ENCODE results near the gene CHML.
A peak's percentile ranks its signal among the peaks of the same experiment; 100 is the strongest.

CHML gene

DNA sequence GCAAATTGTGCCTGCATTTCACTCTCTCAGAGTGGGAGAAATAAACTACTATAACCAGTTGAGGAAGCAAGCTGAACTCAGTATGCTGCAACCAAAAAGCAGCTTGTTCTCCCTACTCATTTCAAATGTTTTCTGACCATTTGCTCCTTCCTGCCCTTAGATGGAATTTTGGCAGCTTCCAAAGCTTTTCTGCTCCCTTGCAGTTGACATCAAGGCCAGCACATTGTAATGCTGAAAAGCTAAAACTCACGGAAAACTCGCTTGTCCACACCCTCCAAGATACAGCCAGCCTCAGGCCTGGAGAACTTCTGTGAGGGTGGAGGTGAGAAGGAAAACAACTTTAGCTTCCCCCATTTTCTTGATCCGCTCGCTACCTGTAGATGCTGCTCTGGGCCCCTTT is 5.0 kb upstream of the CHML start:
- H2AFZ ChIP-seq (ENCODE audit: low read length, unreplicated experiment): no peak overlapping the region
- peaks cover 13% of the 10 kb centered on the region for H3K4me1 ChIP-seq (ENCODE audit: control insufficient read depth, insufficient read depth, low read length, unreplicated experiment)
- H3K27me3 ChIP-seq (ENCODE audit: insufficient read depth, low read length): no peaks in the 10 kb centered on the region
- H3K27ac ChIP-seq (ENCODE audit: low read depth, low read length): no peak overlapping the region
- H3K79me2 ChIP-seq (ENCODE audit: control insufficient read depth, insufficient read depth, low read length, unreplicated experiment): no peaks in the 10 kb centered on the region
- no peaks in the 10 kb centered on the region for H3K36me3 ChIP-seq (ENCODE audit: insufficient read depth, low read length)
- H3K4me3 ChIP-seq (ENCODE audit: low read depth, low read length): no peak overlapping the region

DNA sequence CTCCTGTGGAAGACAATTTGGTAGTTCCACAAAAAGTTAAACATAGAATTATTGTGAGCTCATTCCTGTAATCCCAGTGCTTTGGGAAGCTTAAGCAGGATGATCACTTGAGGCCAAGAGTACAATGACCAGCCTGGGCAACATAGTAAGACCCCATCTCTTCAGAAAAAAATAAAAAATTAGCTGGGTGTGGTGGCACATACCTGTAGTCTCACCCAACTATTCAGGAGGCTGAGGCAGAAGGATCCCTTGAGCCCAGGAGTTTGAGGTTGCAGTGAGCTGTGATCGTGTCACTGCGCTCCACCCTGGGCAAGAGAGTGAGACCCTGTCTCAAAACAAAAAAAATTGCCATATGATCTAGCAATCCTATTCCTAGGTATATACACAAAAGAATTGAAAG is 4.1 kb upstream of the CHML start:
- no peaks in the 10 kb centered on the region for H3K36me3 ChIP-seq (ENCODE audit: insufficient read depth, low read length)
- H2AFZ ChIP-seq (ENCODE audit: low read length, unreplicated experiment): no peak overlapping the region
- no peak overlapping the region for H3K4me3 ChIP-seq (ENCODE audit: low read depth, low read length)
- peaks cover 13% of the 10 kb centered on the region for H3K4me1 ChIP-seq (ENCODE audit: control insufficient read depth, insufficient read depth, low read length, unreplicated experiment)
- H3K27ac ChIP-seq (ENCODE audit: low read depth, low read length): no peak overlapping the region
- no peaks in the 10 kb centered on the region for H3K27me3 ChIP-seq (ENCODE audit: insufficient read depth, low read length)
- peaks cover 2% of the 10 kb centered on the region for H3K79me2 ChIP-seq (ENCODE audit: control insufficient read depth, insufficient read depth, low read length, unreplicated experiment)

DNA sequence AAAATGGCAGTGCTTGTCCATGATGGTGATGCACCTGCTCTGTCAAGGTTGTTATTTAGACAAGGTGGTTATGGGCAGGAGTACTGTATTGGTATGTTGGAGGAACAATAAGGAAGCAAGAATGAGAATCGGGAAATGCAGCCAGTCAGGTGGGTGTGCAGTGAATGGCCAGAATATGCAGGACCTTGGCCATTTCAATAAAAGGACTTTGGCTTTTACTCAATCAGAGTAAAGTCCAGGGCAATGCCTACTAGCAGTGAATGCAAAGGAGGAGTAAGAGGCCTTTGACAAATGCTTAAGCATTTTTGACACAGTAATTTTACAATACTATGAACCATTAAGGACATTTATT is 2.4 kb upstream of the CHML start:
- no peaks in the 10 kb centered on the region for H3K27me3 ChIP-seq (ENCODE audit: insufficient read depth, low read length)
- H3K36me3 ChIP-seq (ENCODE audit: insufficient read depth, low read length): no peaks in the 10 kb centered on the region
- peaks cover 19% of the 10 kb centered on the region for H3K79me2 ChIP-seq (ENCODE audit: control insufficient read depth, insufficient read depth, low read length, unreplicated experiment)
- H3K27ac ChIP-seq (ENCODE audit: low read depth, low read length): no peak overlapping the region
- no peak overlapping the region for H2AFZ ChIP-seq (ENCODE audit: low read length, unreplicated experiment)
- H3K4me3 ChIP-seq (ENCODE audit: low read depth, low read length): no peak overlapping the region
- H3K4me1 ChIP-seq (ENCODE audit: control insufficient read depth, insufficient read depth, low read length, unreplicated experiment): peaks cover 25% of the 10 kb centered on the region

DNA sequence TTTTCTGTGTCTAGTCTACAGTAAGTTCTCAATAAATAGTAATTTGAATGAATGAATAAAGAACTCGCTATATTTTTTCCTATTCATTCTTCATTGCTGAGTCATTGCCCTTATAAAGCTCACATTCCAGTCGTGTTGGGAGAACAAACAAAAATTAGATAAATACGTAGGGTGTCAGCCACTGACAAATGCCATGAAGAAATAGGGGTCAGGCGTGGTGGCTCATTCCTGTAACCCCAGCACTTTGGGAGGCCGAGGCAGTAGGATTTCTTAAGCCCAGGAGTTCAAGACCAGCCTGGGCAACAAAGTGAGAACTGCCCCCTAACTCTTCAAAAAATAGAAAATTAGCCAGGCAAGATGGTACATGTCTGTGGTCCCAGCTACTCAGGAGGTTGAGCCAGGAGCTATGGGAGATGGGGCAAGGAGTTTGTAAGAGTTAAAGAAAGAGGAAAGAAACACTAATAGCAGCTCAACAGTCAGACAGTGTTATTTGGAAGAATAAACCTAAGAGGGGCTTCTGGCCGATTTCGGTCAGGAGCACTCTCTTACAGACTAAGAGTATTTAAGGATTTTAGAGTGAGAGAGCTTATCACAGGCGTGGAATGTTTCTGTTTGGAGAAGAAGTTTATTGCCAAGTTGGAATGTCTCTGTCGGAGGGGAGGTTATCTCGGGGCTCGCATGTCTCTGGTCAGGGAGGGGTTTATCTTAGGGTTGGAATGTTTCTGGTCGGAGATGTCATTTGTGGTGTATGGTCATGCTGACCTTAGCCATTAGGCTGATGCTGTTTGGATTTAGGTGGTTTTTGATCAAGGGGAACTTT is 1.8 kb upstream of the CHML start:
- Histone ChIP-seq H3K36me3 (ENCODE audit: insufficient read depth, low read length) (no peaks in the 10 kb centered on the region), H3K79me2 (ENCODE audit: control insufficient read depth, insufficient read depth, low read length, unreplicated experiment) (peaks cover 25% of the 10 kb centered on the region), H2AFZ (ENCODE audit: low read length, unreplicated experiment) (no peak overlapping the region), H3K4me3 (ENCODE audit: low read depth, low read length) (no peak overlapping the region), H3K4me1 (ENCODE audit: control insufficient read depth, insufficient read depth, low read length, unreplicated experiment) (peaks cover 31% of the 10 kb centered on the region), H3K27me3 (ENCODE audit: insufficient read depth, low read length) (no peaks in the 10 kb centered on the region), H3K27ac (ENCODE audit: low read depth, low read length) (peak overlapping the region; percentile 75)

GRCh38 chr1:241640867-241641622 is 876 bp upstream of the CHML start:
- Histone ChIP-seq H2AFZ (ENCODE audit: low read length, unreplicated experiment) (peak overlapping the region; percentile 93), H3K79me2 (ENCODE audit: control insufficient read depth, insufficient read depth, low read length, unreplicated experiment) (peaks cover 34% of the 10 kb centered on the region), H3K4me1 (ENCODE audit: control insufficient read depth, insufficient read depth, low read length, unreplicated experiment) (peaks cover 34% of the 10 kb centered on the region), H3K4me3 (ENCODE audit: low read depth, low read length) (peak overlapping the region; percentile 98), H3K27ac (ENCODE audit: low read depth, low read length) (peak overlapping the region; percentile 75), H3K36me3 (ENCODE audit: insufficient read depth, low read length) (0 out of 2 replicates have a peak, but pooled peaks cover 4% of the 10 kb centered on the region), H3K27me3 (ENCODE audit: insufficient read depth, low read length) (no peaks in the 10 kb centered on the region)

DNA sequence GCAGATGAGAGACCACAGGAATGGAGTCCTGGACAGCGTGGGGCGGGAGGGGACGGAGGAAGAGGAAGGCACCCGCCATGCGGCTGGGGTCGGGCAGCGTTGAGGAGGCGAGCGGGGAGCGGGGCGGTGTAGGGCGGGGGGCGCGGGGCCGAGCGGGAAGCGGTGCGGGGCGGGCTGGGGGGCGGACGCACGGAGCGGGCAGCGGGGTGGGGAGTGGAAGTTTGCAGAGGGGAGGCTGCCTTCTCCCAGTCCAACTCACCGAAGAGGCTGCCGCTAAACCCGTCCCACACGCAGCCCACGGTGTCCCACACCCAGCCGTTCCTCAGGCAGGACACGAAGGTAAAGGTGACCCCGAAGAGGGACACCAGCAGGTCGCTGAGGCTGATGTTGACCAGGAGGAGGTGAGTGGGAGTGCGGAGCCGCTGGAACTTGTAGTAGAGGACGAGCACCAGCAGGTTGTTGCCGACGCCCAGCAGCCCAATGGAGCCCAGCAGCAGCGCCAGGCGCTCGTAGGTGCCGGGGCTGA is 483 bp downstream of the CHML start:
- H3K4me1 ChIP-seq (ENCODE audit: control insufficient read depth, insufficient read depth, low read length, unreplicated experiment): peaks cover 34% of the 10 kb centered on the region
- peaks cover 17% of the 10 kb centered on the region for H3K36me3 ChIP-seq (ENCODE audit: insufficient read depth, low read length)
- H3K79me2 ChIP-seq (ENCODE audit: control insufficient read depth, insufficient read depth, low read length, unreplicated experiment): peaks cover 43% of the 10 kb centered on the region
- H3K27me3 ChIP-seq (ENCODE audit: insufficient read depth, low read length): no peaks in the 10 kb centered on the region
- peak overlapping the region; percentile 98 for H3K4me3 ChIP-seq (ENCODE audit: low read depth, low read length)
- H3K27ac ChIP-seq (ENCODE audit: low read depth, low read length): 0 out of 2 replicates have a peak overlapping the region, but pooled peaks have one; percentile 16
- peak overlapping the region; percentile 98 for H2AFZ ChIP-seq (ENCODE audit: low read length, unreplicated experiment)

DNA sequence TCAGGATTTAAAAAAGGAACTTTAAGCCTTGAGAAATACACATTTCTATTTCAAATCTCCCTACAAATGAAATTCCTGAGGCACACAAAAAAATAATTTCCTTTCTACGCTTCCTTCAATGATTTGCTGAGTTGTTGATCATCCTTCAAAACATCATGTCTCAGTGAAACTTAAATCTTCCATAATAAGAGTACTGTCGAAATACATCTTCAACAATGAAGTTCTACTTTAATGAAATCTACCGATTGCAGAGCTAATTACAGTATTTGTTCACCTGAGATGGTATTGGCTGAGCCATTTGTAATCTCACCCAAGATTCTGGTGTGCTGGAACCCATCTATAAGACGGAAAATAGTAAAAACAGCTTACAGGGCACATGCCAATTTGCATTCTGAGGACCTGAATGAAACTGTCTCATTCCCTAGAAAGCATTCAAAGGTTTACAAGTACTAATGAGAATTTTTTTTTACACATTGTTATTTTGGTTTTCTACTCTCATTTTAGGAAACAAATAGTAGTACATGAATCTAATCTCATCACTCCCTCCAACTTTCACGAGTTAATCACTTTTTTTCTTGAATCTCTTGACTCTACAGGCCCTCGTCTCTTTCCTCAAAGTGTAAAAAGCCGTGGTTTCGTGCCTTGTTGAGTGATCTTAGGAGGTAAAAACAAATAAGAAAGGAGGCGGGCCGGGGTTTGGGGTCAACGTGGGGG is 1.1 kb downstream of the CHML start:
- H3K4me1 ChIP-seq (ENCODE audit: control insufficient read depth, insufficient read depth, low read length, unreplicated experiment): peaks cover 34% of the 10 kb centered on the region
- peaks cover 50% of the 10 kb centered on the region for H3K79me2 ChIP-seq (ENCODE audit: control insufficient read depth, insufficient read depth, low read length, unreplicated experiment)
- H3K27ac ChIP-seq (ENCODE audit: low read depth, low read length): 0 out of 2 replicates have a peak overlapping the region, but pooled peaks have one; percentile 0
- peak overlapping the region; percentile 98 for H3K4me3 ChIP-seq (ENCODE audit: low read depth, low read length)
- H3K36me3 ChIP-seq (ENCODE audit: insufficient read depth, low read length): peaks cover 21% of the 10 kb centered on the region
- no peaks in the 10 kb centered on the region for H3K27me3 ChIP-seq (ENCODE audit: insufficient read depth, low read length)
- peak overlapping the region; percentile 16 for H2AFZ ChIP-seq (ENCODE audit: low read length, unreplicated experiment)

DNA sequence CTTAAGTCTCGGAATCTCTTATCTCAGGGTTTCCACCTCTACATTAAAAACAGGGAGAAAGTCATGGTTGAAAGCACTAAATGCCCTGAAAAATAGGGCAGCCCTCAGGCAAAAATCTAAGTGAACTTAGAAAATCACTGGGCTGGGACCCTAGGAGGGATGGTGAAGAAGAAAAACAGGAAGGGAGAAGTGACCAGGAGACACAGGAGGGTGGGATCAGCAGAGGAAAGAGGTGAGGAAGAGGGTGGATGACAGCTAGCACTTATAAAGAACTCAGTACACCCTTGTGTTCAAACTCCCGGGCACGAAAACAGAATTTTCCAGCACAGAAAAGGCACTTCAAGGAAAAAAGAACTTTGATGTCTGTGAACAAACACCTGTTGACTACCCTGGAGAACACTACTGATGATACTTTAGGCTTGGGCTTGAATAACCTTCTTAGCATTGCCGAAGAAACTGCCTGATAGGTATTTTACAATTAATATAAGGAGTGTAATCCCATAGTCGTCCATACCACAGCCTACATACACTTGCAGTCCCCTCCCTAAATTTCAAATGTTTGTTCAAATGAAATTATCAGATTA is 2.0 kb downstream of the CHML start:
- H2AFZ ChIP-seq (ENCODE audit: low read length, unreplicated experiment): no peak overlapping the region
- no peaks in the 10 kb centered on the region for H3K27me3 ChIP-seq (ENCODE audit: insufficient read depth, low read length)
- H3K4me3 ChIP-seq (ENCODE audit: low read depth, low read length): peak overlapping the region; percentile 98
- H3K4me1 ChIP-seq (ENCODE audit: control insufficient read depth, insufficient read depth, low read length, unreplicated experiment): peaks cover 34% of the 10 kb centered on the region
- peaks cover 26% of the 10 kb centered on the region for H3K36me3 ChIP-seq (ENCODE audit: insufficient read depth, low read length)
- H3K79me2 ChIP-seq (ENCODE audit: control insufficient read depth, insufficient read depth, low read length, unreplicated experiment): peaks cover 52% of the 10 kb centered on the region
- H3K27ac ChIP-seq (ENCODE audit: low read depth, low read length): no peak overlapping the region

DNA sequence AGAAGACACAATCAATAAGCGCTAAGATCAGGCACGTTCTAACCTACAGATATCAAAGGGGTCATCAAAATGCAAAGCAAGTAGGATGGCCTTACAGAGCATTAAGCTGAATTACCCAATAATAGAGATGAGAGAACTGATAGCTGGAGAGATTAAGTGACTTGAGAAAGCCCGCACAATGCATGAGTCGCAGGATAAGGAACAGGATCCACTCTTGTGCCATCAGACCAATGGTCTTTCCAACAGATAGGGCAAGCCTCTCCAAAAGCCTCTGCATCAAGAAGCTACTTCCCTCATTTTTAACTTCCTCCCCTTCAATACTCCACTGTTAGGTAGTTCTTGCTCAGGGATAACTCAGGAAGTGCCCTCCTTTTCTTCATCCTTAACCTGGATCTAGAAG is 2.6 kb downstream of the CHML start:
- Histone ChIP-seq H3K27ac (ENCODE audit: low read depth, low read length) (no peak overlapping the region), H3K79me2 (ENCODE audit: control insufficient read depth, insufficient read depth, low read length, unreplicated experiment) (peaks cover 52% of the 10 kb centered on the region), H3K27me3 (ENCODE audit: insufficient read depth, low read length) (no peaks in the 10 kb centered on the region), H3K4me1 (ENCODE audit: control insufficient read depth, insufficient read depth, low read length, unreplicated experiment) (peaks cover 34% of the 10 kb centered on the region), H3K4me3 (ENCODE audit: low read depth, low read length) (peak overlapping the region; percentile 98), H2AFZ (ENCODE audit: low read length, unreplicated experiment) (no peak overlapping the region), H3K36me3 (ENCODE audit: insufficient read depth, low read length) (peaks cover 30% of the 10 kb centered on the region)

GRCh38 chr1:241637046-241637590 is 3.1 kb downstream of the CHML start:
- no peaks in the 10 kb centered on the region for H3K27me3 ChIP-seq (ENCODE audit: insufficient read depth, low read length)
- peak overlapping the region; percentile 98 for H3K4me3 ChIP-seq (ENCODE audit: low read depth, low read length)
- H2AFZ ChIP-seq (ENCODE audit: low read length, unreplicated experiment): no peak overlapping the region
- peaks cover 33% of the 10 kb centered on the region for H3K4me1 ChIP-seq (ENCODE audit: control insufficient read depth, insufficient read depth, low read length, unreplicated experiment)
- peaks cover 52% of the 10 kb centered on the region for H3K79me2 ChIP-seq (ENCODE audit: control insufficient read depth, insufficient read depth, low read length, unreplicated experiment)
- H3K27ac ChIP-seq (ENCODE audit: low read depth, low read length): no peak overlapping the region
- H3K36me3 ChIP-seq (ENCODE audit: insufficient read depth, low read length): peaks cover 33% of the 10 kb centered on the region
